ENCODE results near the gene FAM110D.

FAM110D gene

GRCh38 chr1:26158908-26159742, at the start of gene FAM110D:
TSS of gene FAM110D (plus strand) at chr1:26159079. CDS start at chr1:26161292, 2,213 bp downstream.
- DNase-seq (ENCODE audit: low read depth), result no peak

- DNase-seq (ENCODE audit: low read depth), result no peak
Measured at GRCh38 chr1:26109229-26110164, 49.4 kb upstream of the FAM110D start.

- DNase-seq (ENCODE audit: low read depth), result peak; percentile 64
Measured at GRCh38 chr1:26110731-26111529, 47.9 kb upstream of the FAM110D start.

- DNase-seq (ENCODE audit: low read depth), result peak; percentile 94
Measured at GRCh38 chr1:26111530-26112406, 47.1 kb upstream of the FAM110D start, which contains the start of gene PDIK1L. TSS of gene PDIK1L (plus strand) at chr1:26111824. CDS start at chr1:26114309, 2,485 bp downstream.

GRCh38 chr1:26112407-26112775, 46.5 kb upstream of the FAM110D start:
- no peak for DNase-seq (ENCODE audit: low read depth)

- DNase-seq (ENCODE audit: low read depth), result no peak
Measured at GRCh38 chr1:26114165-26114927, 44.5 kb upstream of the FAM110D start.

GRCh38 chr1:26119892-26120608, 38.8 kb upstream of the FAM110D start:
- DNase-seq (ENCODE audit: low read depth), result no peak

GRCh38 chr1:26121854-26122773, 36.8 kb upstream of the FAM110D start:
- DNase-seq (ENCODE audit: low read depth), result no peak

GRCh38 chr1:26122988-26123973, 35.6 kb upstream of the FAM110D start:
- no peak for DNase-seq (ENCODE audit: low read depth)

GRCh38 chr1:26124418-26125331, 34.2 kb upstream of the FAM110D start:
- no peak for DNase-seq (ENCODE audit: low read depth)

GRCh38 chr1:26125382-26125781, 33.5 kb upstream of the FAM110D start:
- no peak for DNase-seq (ENCODE audit: low read depth)

- no peak for DNase-seq (ENCODE audit: low read depth)
Measured at GRCh38 chr1:26125946-26126320, 32.9 kb upstream of the FAM110D start.

- peak; percentile 18 for DNase-seq (ENCODE audit: low read depth)
Measured at GRCh38 chr1:26126321-26127084, 32.4 kb upstream of the FAM110D start.

- no peak for DNase-seq (ENCODE audit: low read depth)
Measured at GRCh38 chr1:26127235-26128163, 31.4 kb upstream of the FAM110D start.
